HTERT RPE-1 (cell line): ENCODE results near the gene KSR2.

Experiments
- in situ Hi-C: fragments of 300-500 bp; cut with MboI; formaldehyde crosslinking; loops from 4 replicates; pipeline ENCODE4 v1.14.3; 2020; ENCODE audit warnings: low sequenced_read_pairs

Gene KSR2

GRCh38 chr12:117551665-117552064 is 417.1 kb downstream of the KSR2 start:
- in situ Hi-C loops = no loop called here

GRCh38 chr12:117547209-117547608 is 421.6 kb downstream of the KSR2 start:
- in situ Hi-C loops = no loop called here

- in situ Hi-C loops = no loop called here
Observed at GRCh38 chr12:117545216-117545615, 423.6 kb downstream of the KSR2 start.

- in situ Hi-C loops = no loop called here
Observed at GRCh38 chr12:117540011-117540410, 428.8 kb downstream of the KSR2 start.

GRCh38 chr12:117538926-117539325 is 429.9 kb downstream of the KSR2 start:
- in situ Hi-C loops = no loop called here

- in situ Hi-C loops = no loop called here
Observed at GRCh38 chr12:117538032-117538690, 430.6 kb downstream of the KSR2 start.

GRCh38 chr12:117533687-117534086 is 435.1 kb downstream of the KSR2 start:
- in situ Hi-C loops = no loop called here

GRCh38 chr12:117530796-117531195 is 438.0 kb downstream of the KSR2 start:
- in situ Hi-C loops = no loop called here

- in situ Hi-C loops = no loop called here
Observed at GRCh38 chr12:117528538-117528937, 440.3 kb downstream of the KSR2 start.

- in situ Hi-C loops = no loop called here
Observed at GRCh38 chr12:117527479-117527855, 441.3 kb downstream of the KSR2 start.

GRCh38 chr12:117526757-117527478 is 441.9 kb downstream of the KSR2 start:
- in situ Hi-C loops = no loop called here

GRCh38 chr12:117525766-117526165 is 443.0 kb downstream of the KSR2 start:
- in situ Hi-C loops = no loop called here

GRCh38 chr12:117524806-117525205 is 444.0 kb downstream of the KSR2 start:
- in situ Hi-C loops = no loop called here

- in situ Hi-C loops = no loop called here
Observed at GRCh38 chr12:117523971-117524370, 444.8 kb downstream of the KSR2 start.

- in situ Hi-C loops = no loop called here
Observed at GRCh38 chr12:117522559-117522958, 446.2 kb downstream of the KSR2 start.

- in situ Hi-C loops = no loop called here
Observed at GRCh38 chr12:117521867-117522266, 446.9 kb downstream of the KSR2 start.

GRCh38 chr12:117521346-117521745 is 447.4 kb downstream of the KSR2 start:
- in situ Hi-C loops = no loop called here

- in situ Hi-C loops = no loop called here
Observed at GRCh38 chr12:117518594-117519270, 450.1 kb downstream of the KSR2 start.

- in situ Hi-C loops = no loop called here
Observed at GRCh38 chr12:117517219-117517739, 451.5 kb downstream of the KSR2 start.

GRCh38 chr12:117516034-117516433 is 452.8 kb downstream of the KSR2 start:
- in situ Hi-C loops = no loop called here

- in situ Hi-C loops = no loop called here
Observed at GRCh38 chr12:117514016-117514415, 454.8 kb downstream of the KSR2 start.

GRCh38 chr12:117513353-117513752 is 455.4 kb downstream of the KSR2 start:
- in situ Hi-C loops = no loop called here
